Brain microvascular endothelial cell (primary cell): ENCODE measurements around the gene WDHD1.
"Not testable (repeated sequence)": the region's sequence is repeated elsewhere in the genome, so short reads cannot be mapped to it uniquely, and the experiment has no call there.

Experiments
- DNase-seq: peaks from one replicate; pipeline ENCODE4 v3.0.0-alpha.2; 2020
- H3K27ac ChIP-seq: fragments of 250-450 bp; sonication (Bioruptor Pico); 2 replicates; pipeline ENCODE4 v1.5.1; 2020; ENCODE audit warnings: mild to moderate bottlenecking, moderate library complexity
- H3K27me3 ChIP-seq: fragments of 250-450 bp; sonication (Bioruptor Pico); replicated peaks from 2 replicates; pipeline ENCODE4 v1.5.1; 2020; ENCODE audit warnings: mild to moderate bottlenecking
- H3K36me3 ChIP-seq: fragments of 250-450 bp; sonication (Bioruptor Pico); replicated peaks from 2 replicates; pipeline ENCODE4 v1.5.1; 2020; ENCODE audit warnings: mild to moderate bottlenecking
- H3K4me3 ChIP-seq: 2 replicates; pipeline ENCODE4 v1.5.1; 2011; ENCODE audit warnings: low read depth, mild to moderate bottlenecking, control low read depth, low read length, moderate library complexity
- CTCF ChIP-seq: IDR thresholded peaks from 2 replicates; pipeline ENCODE4 v1.5.1; 2011; ENCODE audit warnings: low read depth, mild to moderate bottlenecking, moderate library complexity, low read length, control low read depth, inconsistent platforms; ENCODE audit errors: missing control alignments
- in situ Hi-C: cut with HindIII; loops from 2 replicates; pipeline ENCODE4 v1.10.0; 2017; ENCODE audit warnings: low sequenced_read_pairs, low pct_ligation_motif_present

WDHD1 gene

GRCh38 chr14:55071870-55072640 lies 45.2 kb upstream of the WDHD1 start:
- Histone ChIP-seq H3K27ac (peak overlapping the region; percentile 75), H3K36me3 (no peaks in the 10 kb centered on the region), H3K4me3 (no peak overlapping the region), H3K27me3 (no peaks in the 10 kb centered on the region)
- no peak for TF ChIP-seq CTCF
- peak; percentile 72 for DNase-seq
- in situ Hi-C loops, result no loop called here

GRCh38 chr14:55070981-55071411 lies 44.1 kb upstream of the WDHD1 start:
- H3K27me3 ChIP-seq, result no peaks in the 10 kb centered on the region
- in situ Hi-C loops, result no loop called here
- peak; percentile 43 for DNase-seq
- TF ChIP-seq CTCF, result no peak
- no peak overlapping the region for H3K4me3 ChIP-seq
- peaks cover 5% of the 10 kb centered on the region for H3K36me3 ChIP-seq
- peak overlapping the region; percentile 75 for H3K27ac ChIP-seq

GRCh38 chr14:55066223-55066622 lies 39.3 kb upstream of the WDHD1 start:
- no peak for DNase-seq
- Histone ChIP-seq H3K27me3 (no peaks in the 10 kb centered on the region), H3K36me3 (peaks cover 33% of the 10 kb centered on the region), H3K27ac (no peak overlapping the region), H3K4me3 (no peak overlapping the region)
- no peak for TF ChIP-seq CTCF
- in situ Hi-C loops, result no loop called here

- in situ Hi-C loops, result no loop called here
- no peak for DNase-seq
- H3K4me3 ChIP-seq, result no peak overlapping the region
- H3K36me3 ChIP-seq, result peaks cover 33% of the 10 kb centered on the region
- no peak overlapping the region for H3K27ac ChIP-seq
- H3K27me3 ChIP-seq, result no peaks in the 10 kb centered on the region
- TF ChIP-seq CTCF, result no peak
These were observed 38.5 kb upstream of the WDHD1 start for GRCh38 chr14:55065411-55065810.

- H3K36me3 ChIP-seq, result peaks cover 33% of the 10 kb centered on the region
- in situ Hi-C loops, DNase-seq, H3K4me3 ChIP-seq, H3K27ac ChIP-seq, H3K27me3 ChIP-seq: not testable (repeated sequence)
These were observed 38.0 kb upstream of the WDHD1 start for GRCh38 chr14:55064896-55065295.

- Histone ChIP-seq H3K27me3 (no peaks in the 10 kb centered on the region), H3K36me3 (peaks cover 37% of the 10 kb centered on the region), H3K27ac (no peak overlapping the region), H3K4me3 (no peak overlapping the region)
- DNase-seq, result no peak
- no peak for TF ChIP-seq CTCF
- in situ Hi-C loops, result no loop called here
These were observed 35.8 kb upstream of the WDHD1 start for GRCh38 chr14:55062517-55063351.
